HG02938 (cell line): ENCODE data around the gene C3orf80.
"Not testable (repeated sequence)": the region's sequence is repeated elsewhere in the genome, so short reads cannot be mapped to it uniquely, and the experiment has no call there.

ENCODE experiments used
- ATAC-seq: cut with Tn5 transposase; IDR thresholded peaks from one replicate; pipeline ENCODE4 v1.9.1; 2021; ENCODE audit warnings: mild to moderate bottlenecking, moderate library complexity; ENCODE audit not compliant: unreplicated experiment

C3orf80 gene

GRCh38 chr3:160225176-160226025 is at the start of gene C3orf80:
Gene C3orf80 (plus strand): TSS chr3:160225422. CDS start chr3:160225636, 214 bp downstream.
- peak; percentile 73 for ATAC-seq

GRCh38 chr3:160176923-160177322 is 48.3 kb upstream of the C3orf80 start:
- no peak for ATAC-seq

- ATAC-seq = not testable (repeated sequence)
These were observed 46.6 kb upstream of the C3orf80 start for GRCh38 chr3:160178661-160179060.

GRCh38 chr3:160179403-160179802 is 45.8 kb upstream of the C3orf80 start:
- ATAC-seq = not testable (repeated sequence)

GRCh38 chr3:160179906-160180305 is 45.3 kb upstream of the C3orf80 start:
- ATAC-seq = no peak

- ATAC-seq = no peak
These were observed 44.5 kb upstream of the C3orf80 start for GRCh38 chr3:160180581-160181216.

- no peak for ATAC-seq
These were observed 41.7 kb upstream of the C3orf80 start for GRCh38 chr3:160183345-160184076.

- ATAC-seq = no peak
These were observed 40.6 kb upstream of the C3orf80 start for GRCh38 chr3:160184655-160185054.

GRCh38 chr3:160185751-160186150 is 39.5 kb upstream of the C3orf80 start:
- ATAC-seq = no peak

- ATAC-seq = no peak
These were observed 37.9 kb upstream of the C3orf80 start for GRCh38 chr3:160187288-160187687.

GRCh38 chr3:160192310-160193029 is 32.8 kb upstream of the C3orf80 start:
- ATAC-seq = no peak

- no peak for ATAC-seq
These were observed 31.5 kb upstream of the C3orf80 start for GRCh38 chr3:160193644-160194192.

GRCh38 chr3:160194438-160194837 is 30.8 kb upstream of the C3orf80 start:
- no peak for ATAC-seq

- ATAC-seq = no peak
These were observed 30.1 kb upstream of the C3orf80 start for GRCh38 chr3:160195106-160195505.

- ATAC-seq = no peak
These were observed 28.6 kb upstream of the C3orf80 start for GRCh38 chr3:160196511-160197104.

GRCh38 chr3:160199108-160199507 is 26.1 kb upstream of the C3orf80 start:
- no peak for ATAC-seq

- ATAC-seq = peak; percentile 71
These were observed 24.9 kb upstream of the C3orf80 start for GRCh38 chr3:160200353-160200752.

GRCh38 chr3:160204396-160205011 is 20.7 kb upstream of the C3orf80 start:
- ATAC-seq = not testable (repeated sequence)

GRCh38 chr3:160205606-160206005 is 19.6 kb upstream of the C3orf80 start:
- no peak for ATAC-seq

- no peak for ATAC-seq
These were observed 14.9 kb upstream of the C3orf80 start for GRCh38 chr3:160210341-160210740.
